GM23338 (cell line): Measurements from ENCODE around the gene PDE6A. TPM values are rescaled to one million over a fixed set of nuclear protein-coding genes. Genes with fewer than 3 reads are reported as not detected.

Experiments
- ATAC-seq: fragments of 200-7000 bp; cut with Tn5 transposase; 3 replicates; pipeline ENCODE4 v1.9.1; 2020
- DNase-seq: peaks from one replicate; pipeline ENCODE4 v3.0.0-alpha.2; 2015; ENCODE audit warnings: low spot score
- H2AFZ ChIP-seq: fragments of 200-600 bp; sonication (generic); 2 replicates; pipeline ENCODE4 v1.8.0; 2016; ENCODE audit warnings: antibody characterized with exemption, mild to moderate bottlenecking, moderate library complexity
- H3F3A ChIP-seq: fragments of 200-600 bp; sonication (generic); replicated peaks from 2 replicates; pipeline ENCODE4 v1.8.0; 2017; ENCODE audit warnings: antibody characterized with exemption, mixed run types, low read depth
- H3K27ac ChIP-seq: fragments of 200-600 bp; sonication (generic); 2 replicates; pipeline ENCODE4 v1.6.1; 2016; ENCODE audit warnings: low read depth
- H3K27me3 ChIP-seq: fragments of 200-600 bp; sonication (generic); 2 replicates; pipeline ENCODE4 v1.8.0; 2016; ENCODE audit warnings: mild to moderate bottlenecking, mixed run types, moderate library complexity; ENCODE audit not compliant: insufficient read depth
- H3K36me3 ChIP-seq: fragments of 200-600 bp; sonication (generic); 2 replicates; pipeline ENCODE4 v1.8.0; 2016; ENCODE audit warnings: mild to moderate bottlenecking; ENCODE audit not compliant: insufficient read depth
- H3K4me1 ChIP-seq: fragments of 200-600 bp; sonication (generic); 2 replicates; pipeline ENCODE4 v1.8.0; 2016; ENCODE audit warnings: mild to moderate bottlenecking, moderate library complexity; ENCODE audit not compliant: insufficient read depth
- H3K4me2 ChIP-seq: fragments of 200-600 bp; sonication (generic); 2 replicates; pipeline ENCODE4 v1.7.1; 2017; ENCODE audit warnings: mixed run types
- H3K4me3 ChIP-seq: fragments of 200-600 bp; sonication (generic); 2 replicates; pipeline ENCODE4 v1.6.1; 2016; ENCODE audit warnings: mixed run types
- H3K79me2 ChIP-seq: fragments of 200-600 bp; sonication (generic); replicated peaks from 2 replicates; pipeline ENCODE4 v1.8.0; 2017; ENCODE audit warnings: mild to moderate bottlenecking; ENCODE audit not compliant: insufficient read depth
- H3K9me2 ChIP-seq: fragments of 200-600 bp; sonication (generic); 2 replicates; pipeline ENCODE4 v1.8.0; 2017; ENCODE audit not compliant: insufficient read depth
- H4K20me1 ChIP-seq: fragments of 200-600 bp; sonication (generic); replicated peaks from 2 replicates; pipeline ENCODE4 v1.8.0; 2017; ENCODE audit warnings: mild to moderate bottlenecking; ENCODE audit not compliant: insufficient read depth
- H3K27ac Mint-ChIP-seq: 2 replicates; pipeline ENCODE4 v1.8.0; 2020; ENCODE audit warnings: inconsistent platforms, mild to moderate bottlenecking, moderate library complexity, mixed read lengths
- H3K27me3 Mint-ChIP-seq: 3 replicates; pipeline ENCODE4 v1.8.0; 2022; ENCODE audit warnings: low read depth, mild to moderate bottlenecking, moderate library complexity, mixed read lengths, inconsistent platforms; ENCODE audit not compliant: insufficient read depth, poor library complexity
- H3K36me3 Mint-ChIP-seq: 3 replicates; pipeline ENCODE4 v1.8.0; 2021; ENCODE audit warnings: low read depth, mild to moderate bottlenecking, inconsistent platforms, moderate library complexity, mixed read lengths
- H3K4me1 Mint-ChIP-seq: 3 replicates; pipeline ENCODE4 v1.8.0; 2020; ENCODE audit warnings: mild to moderate bottlenecking, inconsistent platforms, mixed read lengths
- H3K4me3 Mint-ChIP-seq: 3 replicates; pipeline ENCODE4 v1.8.0; 2021; ENCODE audit warnings: moderate library complexity, mild to moderate bottlenecking, inconsistent platforms, mixed read lengths
- H3K9me3 Mint-ChIP-seq: 3 replicates; pipeline ENCODE4 v1.8.0; 2020; ENCODE audit warnings: moderate library complexity, mild to moderate bottlenecking, inconsistent platforms, mixed read lengths
- CREB1 ChIP-seq: fragments of 250-450 bp; sonication (Bioruptor Pico); IDR thresholded peaks from 2 replicates; pipeline ENCODE4 v1.5.0; 2020; ENCODE audit warnings: low read depth, mild to moderate bottlenecking, moderate library complexity
- EZH2 ChIP-seq: fragments of 200-600 bp; sonication (generic); IDR thresholded peaks from one replicate; pipeline ENCODE4 v1.8.0; 2017; ENCODE audit warnings: antibody characterized with exemption, mild to moderate bottlenecking, low read depth; ENCODE audit not compliant: unreplicated experiment
- EZH2phosphoT487 ChIP-seq: fragments of 200-600 bp; sonication (generic); IDR thresholded peaks from one replicate; pipeline ENCODE4 v1.8.1; 2018; ENCODE audit warnings: antibody characterized with exemption; ENCODE audit not compliant: unreplicated experiment
- JUNB ChIP-seq: IDR thresholded peaks from one replicate; pipeline ENCODE4 v1.6.1; 2016; ENCODE audit warnings: antibody characterized with exemption; ENCODE audit not compliant: unreplicated experiment
- NANOG ChIP-seq: IDR thresholded peaks from 2 replicates; pipeline ENCODE4 v1.6.1; 2016; ENCODE audit warnings: antibody characterized with exemption, borderline replicate concordance
- POLR2AphosphoS5 ChIP-seq: IDR thresholded peaks from 2 replicates; pipeline ENCODE4 v1.6.1; 2016; ENCODE audit warnings: antibody characterized with exemption, low read depth
- STAT1 ChIP-seq: IDR thresholded peaks from one replicate; pipeline ENCODE4 v1.6.1; 2016; ENCODE audit warnings: antibody characterized with exemption; ENCODE audit not compliant: unreplicated experiment
- ZNF114 ChIP-seq: fragments of 250-450 bp; sonication (Bioruptor Pico); IDR thresholded peaks from 2 replicates; pipeline ENCODE4 v1.5.0; 2020; ENCODE audit warnings: mild to moderate bottlenecking, moderate library complexity
- ZNF331 ChIP-seq: fragments of 250-450 bp; sonication (Bioruptor Pico); IDR thresholded peaks from 2 replicates; pipeline ENCODE4 v1.5.0; 2020; ENCODE audit warnings: low read depth, mild to moderate bottlenecking, moderate library complexity
- polyA plus RNA-seq: library from polyadenylated mRNA; unstranded; fragments of >200 nt; fragmentation: Nextera tagmentation; extraction: Ambion mirVana; gene quantifications from 2 replicates; pipeline ENCODE4 v1.2.1, GENCODE V29; 2016
- total RNA-seq: library from RNA; depleted of rRNA; stranded (reverse); fragments of >200 nt; shearing (Covaris generic); gene quantifications from 2 replicates; pipeline ENCODE4 v1.2.3, GENCODE V29; 2014
- TF ChIP-seq, protein P1 (sequence below): IDR thresholded peaks from 2 replicates; pipeline ENCODE4 v1.6.1; 2016; ENCODE audit warnings: antibody characterized with exemption
- TF ChIP-seq, protein P2 (sequence below), 2 experiments: fragments of 200-600 bp in 1 of 2; sonication (generic) in 1 of 2; conservative IDR thresholded peaks; 2 replicates each; pipeline versions ENCODE4 v1.5.1 to v1.6.1; 2016 to 2017; ENCODE audit warnings: antibody characterized with exemption in 2 of 2, low read depth in 2 of 2, mild to moderate bottlenecking in 2 of 2, moderate library complexity in 1 of 2
- TF ChIP-seq, protein P3 (sequence below): fragments of 250-450 bp; sonication (Bioruptor Pico); IDR thresholded peaks from 2 replicates; pipeline ENCODE4 v1.5.0; 2020; ENCODE audit warnings: mild to moderate bottlenecking, moderate library complexity
- TF ChIP-seq, protein P4 (sequence below): IDR thresholded peaks from one replicate; pipeline ENCODE4 v1.6.1; 2018; ENCODE audit warnings: antibody characterized with exemption; ENCODE audit not compliant: unreplicated experiment

The PDE6A gene
- total and polyA plus RNA-seq, 2 experiments from 2014 or later, result 0.08 TPM; not detected in 1

DNA sequence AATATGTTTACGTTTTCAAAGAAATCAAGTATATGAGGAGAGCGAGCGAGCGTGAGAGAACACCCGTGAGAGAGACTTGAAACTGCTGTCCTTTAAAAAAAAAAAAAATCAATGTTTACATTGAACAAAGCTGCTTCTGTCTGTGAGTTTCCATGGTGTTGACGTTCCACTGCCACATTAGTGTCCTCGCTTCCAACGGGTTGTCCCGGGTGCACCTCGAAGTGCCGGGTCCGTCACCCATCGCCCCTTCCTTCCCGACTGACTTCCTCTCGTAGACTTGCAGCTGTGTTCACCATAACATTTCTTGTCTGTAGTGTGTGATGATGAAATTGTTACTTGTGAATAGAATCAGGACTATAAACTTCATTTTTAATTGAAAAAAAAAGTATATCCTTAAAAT, 97.0 kb downstream of the PDE6A start:
- Mint-ChIP-seq H3K4me1 (peaks cover under 1% of the 10 kb centered on the region; the same call in 2 of the 3 replicates), H3K27ac (no peak overlapping the region), H3K9me3 (no peaks in the 10 kb centered on the region), H3K27me3 (peaks cover 2% of the 10 kb centered on the region), H3K36me3 (peaks cover 45% of the 10 kb centered on the region), H3K4me3 (no peak overlapping the region)
- no peaks in the 10 kb centered on the region for H3K9me2 ChIP-seq
- DNase-seq (no peak), ATAC-seq (no peak)
- H4K20me1 ChIP-seq, result no peaks in the 10 kb centered on the region
- H3K27ac ChIP-seq, result no peak overlapping the region
- no peak overlapping the region for H3K4me2 ChIP-seq
- H3K79me2 ChIP-seq, result no peaks in the 10 kb centered on the region
- no peaks in the 10 kb centered on the region for H3K4me1 ChIP-seq
- no peaks in the 10 kb centered on the region for H3F3A ChIP-seq
- no peak overlapping the region for H3K4me3 ChIP-seq
- no peaks in the 10 kb centered on the region for H3K36me3 ChIP-seq
- TF ChIP-seq POLR2AphosphoS5 (no peak), STAT1 (no peak), ZNF331 (no peak), ZNF114 (CRISPR knock-in tag) (no peak), EZH2phosphoT487 (no peak), NANOG (no peak), EZH2 (no peak), JUNB (no peak), CREB1 (CRISPR knock-in tag) (no peak)
- TF ChIP-seq, protein P1, sequence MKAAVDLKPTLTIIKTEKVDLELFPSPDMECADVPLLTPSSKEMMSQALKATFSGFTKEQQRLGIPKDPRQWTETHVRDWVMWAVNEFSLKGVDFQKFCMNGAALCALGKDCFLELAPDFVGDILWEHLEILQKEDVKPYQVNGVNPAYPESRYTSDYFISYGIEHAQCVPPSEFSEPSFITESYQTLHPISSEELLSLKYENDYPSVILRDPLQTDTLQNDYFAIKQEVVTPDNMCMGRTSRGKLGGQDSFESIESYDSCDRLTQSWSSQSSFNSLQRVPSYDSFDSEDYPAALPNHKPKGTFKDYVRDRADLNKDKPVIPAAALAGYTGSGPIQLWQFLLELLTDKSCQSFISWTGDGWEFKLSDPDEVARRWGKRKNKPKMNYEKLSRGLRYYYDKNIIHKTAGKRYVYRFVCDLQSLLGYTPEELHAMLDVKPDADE, result no peak
- TF ChIP-seq, protein P2, sequence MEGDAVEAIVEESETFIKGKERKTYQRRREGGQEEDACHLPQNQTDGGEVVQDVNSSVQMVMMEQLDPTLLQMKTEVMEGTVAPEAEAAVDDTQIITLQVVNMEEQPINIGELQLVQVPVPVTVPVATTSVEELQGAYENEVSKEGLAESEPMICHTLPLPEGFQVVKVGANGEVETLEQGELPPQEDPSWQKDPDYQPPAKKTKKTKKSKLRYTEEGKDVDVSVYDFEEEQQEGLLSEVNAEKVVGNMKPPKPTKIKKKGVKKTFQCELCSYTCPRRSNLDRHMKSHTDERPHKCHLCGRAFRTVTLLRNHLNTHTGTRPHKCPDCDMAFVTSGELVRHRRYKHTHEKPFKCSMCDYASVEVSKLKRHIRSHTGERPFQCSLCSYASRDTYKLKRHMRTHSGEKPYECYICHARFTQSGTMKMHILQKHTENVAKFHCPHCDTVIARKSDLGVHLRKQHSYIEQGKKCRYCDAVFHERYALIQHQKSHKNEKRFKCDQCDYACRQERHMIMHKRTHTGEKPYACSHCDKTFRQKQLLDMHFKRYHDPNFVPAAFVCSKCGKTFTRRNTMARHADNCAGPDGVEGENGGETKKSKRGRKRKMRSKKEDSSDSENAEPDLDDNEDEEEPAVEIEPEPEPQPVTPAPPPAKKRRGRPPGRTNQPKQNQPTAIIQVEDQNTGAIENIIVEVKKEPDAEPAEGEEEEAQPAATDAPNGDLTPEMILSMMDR (conservative IDR thresholded peaks at IDR 0.05; ENCODE audit: low read depth in 2 of 2), result no peak
- TF ChIP-seq, protein P3, sequence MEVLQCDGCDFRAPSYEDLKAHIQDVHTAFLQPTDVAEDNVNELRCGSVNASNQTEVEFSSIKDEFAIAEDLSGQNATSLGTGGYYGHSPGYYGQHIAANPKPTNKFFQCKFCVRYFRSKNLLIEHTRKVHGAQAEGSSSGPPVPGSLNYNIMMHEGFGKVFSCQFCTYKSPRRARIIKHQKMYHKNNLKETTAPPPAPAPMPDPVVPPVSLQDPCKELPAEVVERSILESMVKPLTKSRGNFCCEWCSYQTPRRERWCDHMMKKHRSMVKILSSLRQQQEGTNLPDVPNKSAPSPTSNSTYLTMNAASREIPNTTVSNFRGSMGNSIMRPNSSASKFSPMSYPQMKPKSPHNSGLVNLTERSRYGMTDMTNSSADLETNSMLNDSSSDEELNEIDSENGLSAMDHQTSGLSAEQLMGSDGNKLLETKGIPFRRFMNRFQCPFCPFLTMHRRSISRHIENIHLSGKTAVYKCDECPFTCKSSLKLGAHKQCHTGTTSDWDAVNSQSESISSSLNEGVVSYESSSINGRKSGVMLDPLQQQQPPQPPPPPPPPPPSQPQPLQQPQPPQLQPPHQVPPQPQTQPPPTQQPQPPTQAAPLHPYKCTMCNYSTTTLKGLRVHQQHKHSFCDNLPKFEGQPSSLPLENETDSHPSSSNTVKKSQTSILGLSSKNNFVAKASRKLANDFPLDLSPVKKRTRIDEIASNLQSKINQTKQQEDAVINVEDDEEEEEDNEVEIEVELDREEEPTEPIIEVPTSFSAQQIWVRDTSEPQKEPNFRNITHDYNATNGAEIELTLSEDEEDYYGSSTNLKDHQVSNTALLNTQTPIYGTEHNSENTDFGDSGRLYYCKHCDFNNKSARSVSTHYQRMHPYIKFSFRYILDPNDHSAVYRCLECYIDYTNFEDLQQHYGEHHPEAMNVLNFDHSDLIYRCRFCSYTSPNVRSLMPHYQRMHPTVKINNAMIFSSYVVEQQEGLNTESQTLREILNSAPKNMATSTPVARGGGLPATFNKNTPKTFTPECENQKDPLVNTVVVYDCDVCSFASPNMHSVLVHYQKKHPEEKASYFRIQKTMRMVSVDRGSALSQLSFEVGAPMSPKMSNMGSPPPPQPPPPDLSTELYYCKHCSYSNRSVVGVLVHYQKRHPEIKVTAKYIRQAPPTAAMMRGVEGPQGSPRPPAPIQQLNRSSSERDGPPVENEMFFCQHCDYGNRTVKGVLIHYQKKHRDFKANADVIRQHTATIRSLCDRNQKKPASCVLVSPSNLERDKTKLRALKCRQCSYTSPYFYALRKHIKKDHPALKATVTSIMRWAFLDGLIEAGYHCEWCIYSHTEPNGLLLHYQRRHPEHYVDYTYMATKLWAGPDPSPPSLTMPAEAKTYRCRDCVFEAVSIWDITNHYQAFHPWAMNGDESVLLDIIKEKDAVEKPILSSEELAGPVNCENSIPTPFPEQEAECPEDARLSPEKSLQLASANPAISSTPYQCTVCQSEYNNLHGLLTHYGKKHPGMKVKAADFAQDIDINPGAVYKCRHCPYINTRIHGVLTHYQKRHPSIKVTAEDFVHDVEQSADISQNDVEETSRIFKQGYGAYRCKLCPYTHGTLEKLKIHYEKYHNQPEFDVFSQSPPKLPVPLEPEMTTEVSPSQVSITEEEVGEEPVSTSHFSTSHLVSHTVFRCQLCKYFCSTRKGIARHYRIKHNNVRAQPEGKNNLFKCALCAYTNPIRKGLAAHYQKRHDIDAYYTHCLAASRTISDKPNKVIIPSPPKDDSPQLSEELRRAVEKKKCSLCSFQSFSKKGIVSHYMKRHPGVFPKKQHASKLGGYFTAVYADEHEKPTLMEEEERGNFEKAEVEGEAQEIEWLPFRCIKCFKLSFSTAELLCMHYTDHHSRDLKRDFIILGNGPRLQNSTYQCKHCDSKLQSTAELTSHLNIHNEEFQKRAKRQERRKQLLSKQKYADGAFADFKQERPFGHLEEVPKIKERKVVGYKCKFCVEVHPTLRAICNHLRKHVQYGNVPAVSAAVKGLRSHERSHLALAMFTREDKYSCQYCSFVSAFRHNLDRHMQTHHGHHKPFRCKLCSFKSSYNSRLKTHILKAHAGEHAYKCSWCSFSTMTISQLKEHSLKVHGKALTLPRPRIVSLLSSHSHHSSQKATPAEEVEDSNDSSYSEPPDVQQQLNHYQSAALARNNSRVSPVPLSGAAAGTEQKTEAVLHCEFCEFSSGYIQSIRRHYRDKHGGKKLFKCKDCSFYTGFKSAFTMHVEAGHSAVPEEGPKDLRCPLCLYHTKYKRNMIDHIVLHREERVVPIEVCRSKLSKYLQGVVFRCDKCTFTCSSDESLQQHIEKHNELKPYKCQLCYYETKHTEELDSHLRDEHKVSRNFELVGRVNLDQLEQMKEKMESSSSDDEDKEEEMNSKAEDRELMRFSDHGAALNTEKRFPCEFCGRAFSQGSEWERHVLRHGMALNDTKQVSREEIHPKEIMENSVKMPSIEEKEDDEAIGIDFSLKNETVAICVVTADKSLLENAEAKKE (CRISPR knock-in tag), result no peak
- TF ChIP-seq, protein P4, sequence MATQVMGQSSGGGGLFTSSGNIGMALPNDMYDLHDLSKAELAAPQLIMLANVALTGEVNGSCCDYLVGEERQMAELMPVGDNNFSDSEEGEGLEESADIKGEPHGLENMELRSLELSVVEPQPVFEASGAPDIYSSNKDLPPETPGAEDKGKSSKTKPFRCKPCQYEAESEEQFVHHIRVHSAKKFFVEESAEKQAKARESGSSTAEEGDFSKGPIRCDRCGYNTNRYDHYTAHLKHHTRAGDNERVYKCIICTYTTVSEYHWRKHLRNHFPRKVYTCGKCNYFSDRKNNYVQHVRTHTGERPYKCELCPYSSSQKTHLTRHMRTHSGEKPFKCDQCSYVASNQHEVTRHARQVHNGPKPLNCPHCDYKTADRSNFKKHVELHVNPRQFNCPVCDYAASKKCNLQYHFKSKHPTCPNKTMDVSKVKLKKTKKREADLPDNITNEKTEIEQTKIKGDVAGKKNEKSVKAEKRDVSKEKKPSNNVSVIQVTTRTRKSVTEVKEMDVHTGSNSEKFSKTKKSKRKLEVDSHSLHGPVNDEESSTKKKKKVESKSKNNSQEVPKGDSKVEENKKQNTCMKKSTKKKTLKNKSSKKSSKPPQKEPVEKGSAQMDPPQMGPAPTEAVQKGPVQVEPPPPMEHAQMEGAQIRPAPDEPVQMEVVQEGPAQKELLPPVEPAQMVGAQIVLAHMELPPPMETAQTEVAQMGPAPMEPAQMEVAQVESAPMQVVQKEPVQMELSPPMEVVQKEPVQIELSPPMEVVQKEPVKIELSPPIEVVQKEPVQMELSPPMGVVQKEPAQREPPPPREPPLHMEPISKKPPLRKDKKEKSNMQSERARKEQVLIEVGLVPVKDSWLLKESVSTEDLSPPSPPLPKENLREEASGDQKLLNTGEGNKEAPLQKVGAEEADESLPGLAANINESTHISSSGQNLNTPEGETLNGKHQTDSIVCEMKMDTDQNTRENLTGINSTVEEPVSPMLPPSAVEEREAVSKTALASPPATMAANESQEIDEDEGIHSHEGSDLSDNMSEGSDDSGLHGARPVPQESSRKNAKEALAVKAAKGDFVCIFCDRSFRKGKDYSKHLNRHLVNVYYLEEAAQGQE, result no peak
- no peak overlapping the region for H2AFZ ChIP-seq
- H3K27me3 ChIP-seq, result no peaks in the 10 kb centered on the region
